DND-41 (cell line): ENCODE measurements around the gene ITGA8.

Source experiments
- EZH2 ChIP-seq: IDR thresholded peaks from 3 replicates; pipeline ENCODE4 v1.6.1; 2012; ENCODE audit warnings: borderline replicate concordance, low read depth, mild to moderate bottlenecking, moderate library complexity, low read length, inconsistent platforms; ENCODE audit not compliant: severe bottlenecking
- TF ChIP-seq, protein P1 (sequence below): IDR thresholded peaks from 2 replicates; pipeline ENCODE4 v1.5.1; 2012; ENCODE audit warnings: borderline replicate concordance, low read length, moderate library complexity, mild to moderate bottlenecking; ENCODE audit not compliant: poor library complexity, severe bottlenecking; ENCODE audit errors: extremely low read depth

DNA sequence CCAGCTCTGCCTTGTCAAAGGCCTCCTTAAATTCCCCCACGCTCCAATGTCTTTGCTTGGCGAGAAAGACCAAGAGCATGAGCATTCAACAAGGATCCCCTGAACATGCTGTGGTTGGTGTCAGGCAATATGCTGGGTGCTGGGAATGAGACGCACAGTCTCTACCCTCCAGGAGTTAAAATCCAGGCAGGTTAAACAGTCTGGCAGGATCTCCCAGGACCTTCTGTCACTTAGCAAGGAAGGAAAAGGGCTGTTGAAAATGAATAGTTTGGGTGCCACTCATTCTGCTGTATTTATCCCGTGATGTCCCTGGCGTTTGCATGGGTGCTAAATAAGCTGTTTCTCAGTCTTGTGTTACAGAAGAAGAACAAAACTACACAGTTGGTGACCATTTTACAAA is 21.9 kb upstream of the ITGA8 start:
- TF ChIP-seq, protein P1, sequence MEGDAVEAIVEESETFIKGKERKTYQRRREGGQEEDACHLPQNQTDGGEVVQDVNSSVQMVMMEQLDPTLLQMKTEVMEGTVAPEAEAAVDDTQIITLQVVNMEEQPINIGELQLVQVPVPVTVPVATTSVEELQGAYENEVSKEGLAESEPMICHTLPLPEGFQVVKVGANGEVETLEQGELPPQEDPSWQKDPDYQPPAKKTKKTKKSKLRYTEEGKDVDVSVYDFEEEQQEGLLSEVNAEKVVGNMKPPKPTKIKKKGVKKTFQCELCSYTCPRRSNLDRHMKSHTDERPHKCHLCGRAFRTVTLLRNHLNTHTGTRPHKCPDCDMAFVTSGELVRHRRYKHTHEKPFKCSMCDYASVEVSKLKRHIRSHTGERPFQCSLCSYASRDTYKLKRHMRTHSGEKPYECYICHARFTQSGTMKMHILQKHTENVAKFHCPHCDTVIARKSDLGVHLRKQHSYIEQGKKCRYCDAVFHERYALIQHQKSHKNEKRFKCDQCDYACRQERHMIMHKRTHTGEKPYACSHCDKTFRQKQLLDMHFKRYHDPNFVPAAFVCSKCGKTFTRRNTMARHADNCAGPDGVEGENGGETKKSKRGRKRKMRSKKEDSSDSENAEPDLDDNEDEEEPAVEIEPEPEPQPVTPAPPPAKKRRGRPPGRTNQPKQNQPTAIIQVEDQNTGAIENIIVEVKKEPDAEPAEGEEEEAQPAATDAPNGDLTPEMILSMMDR: no peak
- no peak for TF ChIP-seq EZH2
